ENCODE data around the gene PNPO. TPM values are rescaled to one million over a fixed set of nuclear protein-coding genes. Genes with fewer than 3 reads are reported as not detected.

The PNPO gene
- total and polyA plus RNA-seq, 2 of the 13 experiments (the other 11 are each of a cell fraction or from before 2014, with no cell fraction given) = 47.9 to 63.3 TPM

GRCh38 chr17:47895856-47896671 is 45.3 kb upstream of the PNPO start, which contains the start of gene SP2 (continued):
- TF ChIP-seq SNAPC4 (CRISPR knock-in tag; IDR thresholded peaks at IDR 0.05) (no peak), GABPA (IDR thresholded peaks at IDR 0.05; ENCODE audit: low read depth, low read length) (peak; percentile 81), GABPA (CRISPR knock-in tag; IDR thresholded peaks at IDR 0.05; ENCODE audit: low read depth) (peak; percentile 96), TAF1 (CRISPR knock-in tag; IDR thresholded peaks at IDR 0.05) (peak; percentile 67), ZNF710 (CRISPR knock-in tag; IDR thresholded peaks at IDR 0.05; ENCODE audit: borderline replicate concordance) (peak; percentile 49; the same call in 1 of the 2 replicates), CAMTA2 (CRISPR knock-in tag; IDR thresholded peaks at IDR 0.05; ENCODE audit: borderline replicate concordance) (0 out of 2 replicates have a peak, but pooled peaks have one; percentile 13), MBD4 (IDR thresholded peaks at IDR 0.05; ENCODE audit: borderline replicate concordance, low read length) (no peak), HCFC1 (IDR thresholded peaks at IDR 0.05; ENCODE audit: low read depth, low read length) (peak; percentile 48; the same call in 1 of the 2 replicates), ZNF746 (CRISPR knock-in tag; IDR thresholded peaks at IDR 0.05) (peak; percentile 57), YY1 (IDR thresholded peaks at IDR 0.05; ENCODE audit: insufficient read depth, insufficient replicate concordance, low read depth, low read length) (peak; percentile 56), ZNF331 (CRISPR knock-in tag; IDR thresholded peaks at IDR 0.05) (peak; percentile 4), SMAD9 (CRISPR knock-in tag; IDR thresholded peaks at IDR 0.05) (0 out of 2 replicates have a peak, but pooled peaks have one; percentile 2), ZNF605 (CRISPR knock-in tag; IDR thresholded peaks at IDR 0.05) (peak; percentile 59; the same call in 1 of the 2 replicates), ZFX (CRISPR knock-in tag; IDR thresholded peaks at IDR 0.05; ENCODE audit: low read depth) (peak; percentile 91)
- TF ChIP-seq, protein P1, sequence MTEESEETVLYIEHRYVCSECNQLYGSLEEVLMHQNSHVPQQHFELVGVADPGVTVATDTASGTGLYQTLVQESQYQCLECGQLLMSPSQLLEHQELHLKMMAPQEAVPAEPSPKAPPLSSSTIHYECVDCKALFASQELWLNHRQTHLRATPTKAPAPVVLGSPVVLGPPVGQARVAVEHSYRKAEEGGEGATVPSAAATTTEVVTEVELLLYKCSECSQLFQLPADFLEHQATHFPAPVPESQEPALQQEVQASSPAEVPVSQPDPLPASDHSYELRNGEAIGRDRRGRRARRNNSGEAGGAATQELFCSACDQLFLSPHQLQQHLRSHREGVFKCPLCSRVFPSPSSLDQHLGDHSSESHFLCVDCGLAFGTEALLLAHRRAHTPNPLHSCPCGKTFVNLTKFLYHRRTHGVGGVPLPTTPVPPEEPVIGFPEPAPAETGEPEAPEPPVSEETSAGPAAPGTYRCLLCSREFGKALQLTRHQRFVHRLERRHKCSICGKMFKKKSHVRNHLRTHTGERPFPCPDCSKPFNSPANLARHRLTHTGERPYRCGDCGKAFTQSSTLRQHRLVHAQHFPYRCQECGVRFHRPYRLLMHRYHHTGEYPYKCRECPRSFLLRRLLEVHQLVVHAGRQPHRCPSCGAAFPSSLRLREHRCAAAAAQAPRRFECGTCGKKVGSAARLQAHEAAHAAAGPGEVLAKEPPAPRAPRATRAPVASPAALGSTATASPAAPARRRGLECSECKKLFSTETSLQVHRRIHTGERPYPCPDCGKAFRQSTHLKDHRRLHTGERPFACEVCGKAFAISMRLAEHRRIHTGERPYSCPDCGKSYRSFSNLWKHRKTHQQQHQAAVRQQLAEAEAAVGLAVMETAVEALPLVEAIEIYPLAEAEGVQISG (CRISPR knock-in tag; IDR thresholded peaks at IDR 0.05) = peak; percentile 55
- TF ChIP-seq, protein P2, sequence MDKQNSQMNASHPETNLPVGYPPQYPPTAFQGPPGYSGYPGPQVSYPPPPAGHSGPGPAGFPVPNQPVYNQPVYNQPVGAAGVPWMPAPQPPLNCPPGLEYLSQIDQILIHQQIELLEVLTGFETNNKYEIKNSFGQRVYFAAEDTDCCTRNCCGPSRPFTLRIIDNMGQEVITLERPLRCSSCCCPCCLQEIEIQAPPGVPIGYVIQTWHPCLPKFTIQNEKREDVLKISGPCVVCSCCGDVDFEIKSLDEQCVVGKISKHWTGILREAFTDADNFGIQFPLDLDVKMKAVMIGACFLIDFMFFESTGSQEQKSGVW (CRISPR knock-in tag; IDR thresholded peaks at IDR 0.05; ENCODE audit: borderline replicate concordance) = no peak
- TF ChIP-seq, protein P3, sequence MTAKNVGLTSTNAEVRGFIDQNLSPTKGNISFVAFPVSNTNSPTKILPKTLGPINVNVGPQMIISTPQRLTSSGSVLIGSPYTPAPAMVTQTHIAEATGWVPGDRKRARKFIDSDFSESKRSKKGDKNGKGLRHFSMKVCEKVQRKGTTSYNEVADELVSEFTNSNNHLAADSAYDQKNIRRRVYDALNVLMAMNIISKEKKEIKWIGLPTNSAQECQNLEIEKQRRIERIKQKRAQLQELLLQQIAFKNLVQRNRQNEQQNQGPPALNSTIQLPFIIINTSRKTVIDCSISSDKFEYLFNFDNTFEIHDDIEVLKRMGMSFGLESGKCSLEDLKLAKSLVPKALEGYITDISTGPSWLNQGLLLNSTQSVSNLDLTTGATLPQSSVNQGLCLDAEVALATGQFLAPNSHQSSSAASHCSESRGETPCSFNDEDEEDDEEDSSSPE (CRISPR knock-in tag; IDR thresholded peaks at IDR 0.05) = peak; percentile 70
